GM19023 (cell line): ENCODE measurements around the gene KLK15.

Experiments
- ATAC-seq: cut with Tn5 transposase; IDR thresholded peaks from one replicate; pipeline ENCODE4 v1.9.1; 2021; ENCODE audit warnings: mild to moderate bottlenecking, moderate library complexity; ENCODE audit not compliant: unreplicated experiment

The KLK15 gene

GRCh38 chr19:50833117-50833801 is at the start of gene KLK15:
KLK15 (minus strand) TSS chr19:50833574; CDS start chr19:50831492, 2,082 bp downstream.
- no peak for ATAC-seq

- ATAC-seq = no peak
These were observed 48.8 kb upstream of the KLK15 start for GRCh38 chr19:50882188-50882587.

DNA sequence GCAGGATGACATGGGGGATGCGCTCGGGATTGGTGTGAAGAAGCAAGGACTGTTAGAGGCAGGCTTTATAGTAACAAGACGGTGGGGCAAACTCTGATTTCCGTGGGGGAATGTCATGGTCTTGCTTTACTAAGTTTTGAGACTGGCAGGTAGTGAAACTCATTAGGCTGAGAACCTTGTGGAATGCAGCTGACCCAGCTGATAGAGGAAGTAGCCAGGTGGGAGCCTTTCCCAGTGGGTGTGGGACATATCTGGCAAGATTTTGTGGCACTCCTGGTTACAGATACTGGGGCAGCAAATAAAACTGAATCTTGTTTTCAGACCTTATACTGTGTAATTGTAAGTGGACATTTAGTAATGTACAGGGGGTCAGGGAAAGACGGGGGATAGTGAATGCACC is 46.9 kb upstream of the KLK15 start:
- no peak for ATAC-seq

GRCh38 chr19:50878851-50879250 is 45.5 kb upstream of the KLK15 start:
- no peak for ATAC-seq

GRCh38 chr19:50877338-50877737 is 44.0 kb upstream of the KLK15 start:
- no peak for ATAC-seq

- no peak for ATAC-seq
These were observed 43.1 kb upstream of the KLK15 start for GRCh38 chr19:50876456-50876855.

- ATAC-seq = no peak
These were observed 42.5 kb upstream of the KLK15 start for GRCh38 chr19:50875795-50876422.

DNA sequence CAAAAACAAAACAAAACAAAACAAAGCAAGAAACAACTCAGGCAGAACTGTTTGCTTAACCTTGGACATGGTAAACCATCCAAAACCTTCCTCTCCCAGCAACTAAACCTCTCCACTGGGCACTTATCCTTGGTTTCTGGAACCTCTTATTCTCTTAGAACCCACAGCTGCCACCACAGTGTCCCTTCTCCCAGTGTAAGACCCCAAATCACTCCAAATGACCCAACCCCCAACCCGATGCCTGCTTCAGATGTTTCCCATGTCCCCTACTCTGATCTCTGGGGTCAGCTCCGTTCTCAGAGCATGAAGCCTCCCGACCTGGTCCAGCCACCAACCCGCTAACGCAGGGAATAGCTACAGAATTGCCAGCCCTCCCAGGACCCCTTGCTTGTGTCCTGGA is 40.8 kb upstream of the KLK15 start:
- no peak for ATAC-seq

GRCh38 chr19:50873056-50873455 is 39.7 kb upstream of the KLK15 start, which contains the start of gene KLK2:
KLK2 (plus strand) TSS chr19:50873439; CDS start chr19:50873474, 35 bp downstream.
- ATAC-seq = no peak

- no peak for ATAC-seq
These were observed 37.2 kb upstream of the KLK15 start for GRCh38 chr19:50870417-50871089.

- ATAC-seq = no peak
These were observed 36.1 kb upstream of the KLK15 start for GRCh38 chr19:50869479-50869878.

DNA sequence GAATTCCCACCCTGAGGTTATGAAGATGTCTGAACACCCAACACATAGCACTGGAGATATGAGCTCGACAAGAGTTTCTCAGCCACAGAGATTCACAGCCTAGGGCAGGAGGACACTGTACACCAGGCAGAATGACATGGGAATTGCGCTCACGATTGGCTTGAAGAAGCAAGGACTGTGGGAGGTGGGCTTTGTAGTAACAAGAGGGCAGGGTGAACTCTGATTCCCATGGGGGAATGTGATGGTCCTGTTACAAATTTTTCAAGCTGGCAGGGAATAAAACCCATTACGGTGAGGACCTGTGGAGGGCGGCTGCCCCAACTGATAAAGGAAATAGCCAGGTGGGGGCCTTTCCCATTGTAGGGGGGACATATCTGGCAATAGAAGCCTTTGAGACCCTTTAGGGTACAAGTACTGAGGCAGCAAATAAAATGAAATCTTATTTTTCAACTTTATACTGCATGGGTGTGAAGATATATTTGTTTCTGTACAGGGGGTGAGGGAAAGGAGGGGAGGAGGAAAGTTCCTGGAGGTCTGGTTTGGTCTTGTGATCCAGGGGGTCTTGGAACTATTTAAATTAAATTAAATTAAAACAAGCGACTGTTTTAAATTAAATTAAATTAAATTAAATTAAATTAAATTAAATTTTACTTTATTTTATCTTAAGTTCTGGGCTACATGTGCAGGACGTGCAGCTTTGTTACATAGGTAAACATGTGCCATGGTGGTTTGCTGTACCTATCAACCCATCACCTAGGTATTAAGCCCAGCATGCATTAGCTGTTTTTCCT is 28.3 kb upstream of the KLK15 start:
- no peak for ATAC-seq

DNA sequence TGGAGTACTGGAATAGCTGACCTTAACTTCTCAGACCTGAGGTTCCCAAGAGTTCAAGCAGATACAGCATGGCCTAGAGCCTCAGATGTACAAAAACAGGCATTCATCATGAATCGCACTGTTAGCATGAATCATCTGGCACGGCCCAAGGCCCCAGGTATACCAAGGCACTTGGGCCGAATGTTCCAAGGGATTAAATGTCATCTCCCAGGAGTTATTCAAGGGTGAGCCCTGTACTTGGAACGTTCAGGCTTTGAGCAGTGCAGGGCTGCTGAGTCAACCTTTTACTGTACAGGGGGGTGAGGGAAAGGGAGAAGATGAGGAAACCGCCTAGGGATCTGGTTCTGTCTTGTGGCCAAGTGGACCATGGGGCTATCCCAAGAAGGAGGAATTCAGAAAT is 27.6 kb upstream of the KLK15 start:
- ATAC-seq = no peak

GRCh38 chr19:50859849-50860248 is 26.5 kb upstream of the KLK15 start:
- no peak for ATAC-seq

- ATAC-seq = no peak
These were observed 25.5 kb upstream of the KLK15 start for GRCh38 chr19:50858886-50859285.

- no peak for ATAC-seq
These were observed 24.0 kb upstream of the KLK15 start for GRCh38 chr19:50857366-50857765.

DNA sequence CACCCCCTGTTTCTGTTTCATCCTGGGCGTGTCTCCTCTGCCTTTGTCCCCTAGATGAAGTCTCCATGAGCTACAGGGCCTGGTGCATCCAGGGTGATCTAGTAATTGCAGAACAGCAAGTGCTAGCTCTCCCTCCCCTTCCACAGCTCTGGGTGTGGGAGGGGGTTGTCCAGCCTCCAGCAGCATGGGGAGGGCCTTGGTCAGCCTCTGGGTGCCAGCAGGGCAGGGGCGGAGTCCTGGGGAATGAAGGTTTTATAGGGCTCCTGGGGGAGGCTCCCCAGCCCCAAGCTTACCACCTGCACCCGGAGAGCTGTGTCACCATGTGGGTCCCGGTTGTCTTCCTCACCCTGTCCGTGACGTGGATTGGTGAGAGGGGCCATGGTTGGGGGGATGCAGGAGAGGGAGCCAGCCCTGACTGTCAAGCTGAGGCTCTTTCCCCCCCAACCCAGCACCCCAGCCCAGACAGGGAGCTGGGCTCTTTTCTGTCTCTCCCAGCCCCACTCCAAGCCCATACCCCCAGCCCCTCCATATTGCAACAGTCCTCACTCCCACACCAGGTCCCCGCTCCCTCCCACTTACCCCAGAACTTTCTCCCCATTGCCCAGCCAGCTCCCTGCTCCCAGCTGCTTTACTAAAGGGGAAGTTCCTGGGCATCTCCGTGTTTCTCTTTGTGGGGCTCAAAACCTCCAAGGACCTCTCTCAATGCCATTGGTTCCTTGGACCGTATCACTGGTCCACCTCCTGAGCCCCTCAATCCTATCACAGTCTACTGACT is 21.4 kb upstream of the KLK15 start, which contains the start of gene KLK3:
Gene KLK3, plus strand, starts transcription at position 280 of the 775 bp plus-strand sequence. Its CDS starts 41 bp downstream, at position 321.
- ATAC-seq = no peak

DNA sequence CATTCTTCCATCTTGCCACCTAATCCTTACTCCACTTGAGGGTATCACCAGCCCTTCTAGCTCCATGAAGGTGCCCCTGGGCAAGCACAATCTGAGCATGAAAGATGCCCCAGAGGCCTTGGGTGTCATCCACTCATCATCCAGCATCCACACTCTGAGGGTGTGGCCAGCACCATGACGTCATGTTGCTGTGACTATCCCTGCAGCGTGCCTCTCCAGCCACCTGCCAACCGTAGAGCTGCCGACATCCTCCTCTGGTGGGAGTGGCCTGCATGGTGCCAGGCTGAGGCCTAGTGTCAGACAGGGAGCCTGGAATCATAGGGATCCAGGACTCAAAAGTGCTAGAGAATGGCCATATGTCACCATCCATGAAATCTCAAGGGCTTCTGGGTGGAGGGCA is 18.2 kb upstream of the KLK15 start:
- ATAC-seq = no peak

DNA sequence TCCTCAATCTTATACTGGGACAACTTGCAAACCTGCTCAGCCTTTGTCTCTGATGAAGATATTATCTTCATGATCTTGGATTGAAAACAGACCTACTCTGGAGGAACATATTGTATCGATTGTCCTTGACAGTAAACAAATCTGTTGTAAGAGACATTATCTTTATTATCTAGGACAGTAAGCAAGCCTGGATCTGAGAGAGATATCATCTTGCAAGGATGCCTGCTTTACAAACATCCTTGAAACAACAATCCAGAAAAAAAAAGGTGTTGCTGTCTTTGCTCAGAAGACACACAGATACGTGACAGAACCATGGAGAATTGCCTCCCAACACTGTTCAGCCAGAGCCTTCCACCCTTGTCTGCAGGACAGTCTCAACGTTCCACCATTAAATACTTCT is 17.4 kb upstream of the KLK15 start:
- no peak for ATAC-seq

- ATAC-seq = no peak
These were observed 11.0 kb upstream of the KLK15 start for GRCh38 chr19:50844296-50844935.
